ENCODE results near the gene KNDC1. TPM values are rescaled to one million over a fixed set of nuclear protein-coding genes. Genes with fewer than 3 reads are reported as not detected.
A peak's percentile ranks its signal among the peaks of the same experiment; 100 is the strongest.

The KNDC1 gene
- polyA plus RNA-seq, 1 donor from 2014 or later: 0.05 TPM

- Mint-ChIP-seq H3K27me3 (peaks cover 17% of the 10 kb centered on the region), H3K4me3 (peak within 1 kb of the TSS in 3 of 4 donors; percentile 23 to 78 (median 66)), H3K27ac (peak within 1 kb of the TSS in 1 of 3 donors; percentile 84), H3K36me3 (no peaks in the 10 kb centered on the region), H3K4me1 (peaks cover 9 to 21% (median 17%) of the 10 kb centered on the region in 3 donors), H3K9me3 (no peaks in the 10 kb centered on the region)
Observed at GRCh38 chr10:133237588-133238465, 77.8 kb downstream of the KNDC1 start, which contains the start of gene VENTX. Gene VENTX, plus strand, starts transcription at chr10:133237855. Its CDS starts 60 bp downstream, at chr10:133237915.

DNA sequence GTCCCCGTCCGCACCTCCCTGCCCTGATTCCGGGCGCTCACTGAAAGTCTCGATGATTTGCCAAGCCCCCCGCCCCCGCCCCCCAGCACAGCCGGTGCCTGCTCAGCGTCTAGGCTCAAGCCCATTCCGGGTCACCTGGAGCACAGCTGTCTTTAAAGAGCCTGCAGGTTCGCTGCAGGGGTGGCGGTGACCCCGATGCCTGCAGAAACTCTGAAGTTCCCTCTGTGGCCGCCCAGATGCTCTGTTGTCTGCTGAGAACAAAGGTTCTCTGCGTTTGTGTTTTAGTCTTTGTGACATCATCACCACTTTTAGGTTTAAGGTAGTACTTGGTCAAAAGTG, 78.4 kb downstream of the KNDC1 start:
- peaks cover 9 to 23% (median 17%) of the 10 kb centered on the region in 3 donors for H3K4me1 Mint-ChIP-seq
- H3K9me3 Mint-ChIP-seq: no peaks in the 10 kb centered on the region
- H3K27me3 Mint-ChIP-seq: peaks cover 17% of the 10 kb centered on the region
- H3K36me3 Mint-ChIP-seq: no peaks in the 10 kb centered on the region
- H3K4me3 Mint-ChIP-seq: peak overlapping the region in 1 of 4 donors; percentile 66
- peak overlapping the region in 1 of 3 donors; percentile 84 for H3K27ac Mint-ChIP-seq

DNA sequence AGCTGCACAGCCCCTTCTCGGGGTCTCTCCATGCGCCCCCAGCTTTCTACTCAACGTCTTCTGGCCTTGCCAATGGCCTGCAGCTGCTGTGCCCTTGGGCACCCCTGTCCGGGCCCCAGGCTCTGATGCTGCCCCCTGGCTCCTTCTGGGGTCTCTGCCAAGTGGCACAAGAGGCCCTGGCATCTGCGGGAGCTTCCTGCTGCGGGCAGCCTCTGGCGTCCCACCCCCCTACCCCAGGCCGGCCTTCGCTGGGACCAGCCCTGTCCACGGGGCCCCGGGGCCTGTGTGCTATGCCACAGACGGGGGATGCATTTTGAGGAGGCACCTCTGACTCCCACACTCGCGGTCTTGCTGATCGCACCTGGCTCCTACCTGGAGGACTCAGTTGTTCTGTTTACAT, 80.0 kb downstream of the KNDC1 start:
- H3K9me3 Mint-ChIP-seq: no peaks in the 10 kb centered on the region
- peaks cover 14% of the 10 kb centered on the region for H3K27me3 Mint-ChIP-seq
- no peaks in the 10 kb centered on the region for H3K36me3 Mint-ChIP-seq
- H3K4me1 Mint-ChIP-seq: peaks cover 9 to 21% (median 17%) of the 10 kb centered on the region in 3 donors
- H3K27ac Mint-ChIP-seq: no peak overlapping the region
- H3K4me3 Mint-ChIP-seq: peak overlapping the region in 1 of 4 donors; percentile 23

DNA sequence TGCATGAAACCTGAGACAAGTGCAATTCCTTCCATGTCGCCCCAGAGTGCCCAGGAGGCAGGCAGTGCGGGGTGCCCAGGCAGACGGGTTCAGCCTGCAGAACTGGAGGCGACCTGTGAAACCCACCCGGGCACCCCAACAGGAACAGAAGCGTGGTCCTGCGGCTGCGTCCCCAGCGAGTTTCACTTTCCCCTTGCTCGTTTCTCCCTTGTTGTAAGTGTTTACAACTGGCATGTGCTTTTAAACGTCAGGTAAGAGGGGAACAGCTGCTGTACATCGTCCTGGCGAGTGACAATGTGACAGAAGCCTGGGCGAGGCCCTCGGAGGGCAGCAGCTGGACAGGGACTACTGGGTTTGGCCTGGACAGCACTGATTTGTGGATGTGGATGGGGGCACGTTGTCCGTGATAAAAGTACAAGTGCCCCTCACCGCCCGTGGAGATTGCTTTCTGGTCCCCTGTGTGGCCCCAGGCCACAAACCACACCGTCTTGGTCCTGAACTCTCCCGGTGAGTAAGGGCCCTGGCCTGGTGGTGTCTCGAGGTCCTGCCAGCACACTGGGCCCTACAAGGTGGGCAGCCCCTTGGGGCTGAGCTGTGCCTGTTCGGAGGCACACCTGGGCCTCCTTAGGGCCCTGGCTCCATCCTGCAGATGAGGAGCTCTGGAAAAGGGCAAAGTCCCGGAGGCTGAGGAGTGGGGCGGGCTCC, 81.6 kb downstream of the KNDC1 start:
- peaks cover 16% of the 10 kb centered on the region for H3K27me3 Mint-ChIP-seq
- H3K9me3 Mint-ChIP-seq: no peaks in the 10 kb centered on the region
- H3K36me3 Mint-ChIP-seq: no peaks in the 10 kb centered on the region
- H3K4me1 Mint-ChIP-seq: peaks cover 9 to 19% (median 17%) of the 10 kb centered on the region in 3 donors
- peak overlapping the region in 2 of 3 donors; percentile 31 to 72 for H3K27ac Mint-ChIP-seq
- peak overlapping the region; percentile 84 to 93 (median 90) for H3K4me3 Mint-ChIP-seq

- Mint-ChIP-seq H3K4me1 (peaks cover 12 to 19% (median 17%) of the 10 kb centered on the region in 3 donors), H3K36me3 (no peaks in the 10 kb centered on the region), H3K27ac (peak overlapping the region in 2 of 3 donors; percentile 62 to 78), H3K27me3 (peaks cover 16% of the 10 kb centered on the region), H3K4me3 (peak overlapping the region in 3 of 4 donors; percentile 14 to 63 (median 22)), H3K9me3 (no peaks in the 10 kb centered on the region)
Observed at GRCh38 chr10:133242611-133243356, 82.8 kb downstream of the KNDC1 start.

DNA sequence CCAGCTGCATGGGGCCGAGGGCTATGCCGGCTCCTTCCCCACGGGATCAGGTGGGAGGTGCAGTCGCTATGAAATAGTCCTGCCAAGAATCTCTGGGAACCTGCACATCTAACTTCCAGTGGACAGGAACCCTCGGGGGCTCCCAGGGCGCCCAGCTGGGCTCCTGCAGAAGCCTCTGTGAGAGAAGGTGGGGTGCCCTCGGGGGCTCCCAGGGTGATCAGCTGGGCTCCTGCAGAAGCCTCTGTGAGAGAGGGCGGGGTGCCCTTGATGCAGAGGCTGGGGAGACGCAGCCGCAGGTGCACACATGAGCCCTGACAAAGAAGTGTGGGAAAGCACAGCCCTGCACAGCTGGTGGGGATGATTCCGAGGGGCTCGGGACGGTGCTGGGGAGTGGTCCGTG, 83.6 kb downstream of the KNDC1 start:
- peaks cover 12 to 18% (median 15%) of the 10 kb centered on the region in 3 donors for H3K4me1 Mint-ChIP-seq
- H3K27ac Mint-ChIP-seq: no peak overlapping the region
- peaks cover 14% of the 10 kb centered on the region for H3K27me3 Mint-ChIP-seq
- H3K36me3 Mint-ChIP-seq: no peaks in the 10 kb centered on the region
- no peak overlapping the region for H3K4me3 Mint-ChIP-seq
- H3K9me3 Mint-ChIP-seq: no peaks in the 10 kb centered on the region

- no peak overlapping the region for H3K27ac Mint-ChIP-seq
- H3K4me1 Mint-ChIP-seq: peaks cover 10 to 14% (median 12%) of the 10 kb centered on the region in 3 donors
- no peaks in the 10 kb centered on the region for H3K36me3 Mint-ChIP-seq
Observed at GRCh38 chr10:133245439-133246235, 85.6 kb downstream of the KNDC1 start.

GRCh38 chr10:133246236-133246626, 86.2 kb downstream of the KNDC1 start:
- Mint-ChIP-seq H3K4me3 (no peak overlapping the region), H3K27me3 (peaks cover 10% of the 10 kb centered on the region), H3K27ac (no peak overlapping the region), H3K9me3 (no peaks in the 10 kb centered on the region), H3K4me1 (peaks cover 6 to 10% (median 8%) of the 10 kb centered on the region in 3 donors), H3K36me3 (no peaks in the 10 kb centered on the region)

More at GRCh38 chr10:133245439-133246235, 85.6 kb downstream of the KNDC1 start:
- peaks cover 10% of the 10 kb centered on the region for H3K27me3 Mint-ChIP-seq
- no peaks in the 10 kb centered on the region for H3K9me3 Mint-ChIP-seq
- no peak overlapping the region for H3K4me3 Mint-ChIP-seq

- Mint-ChIP-seq H3K4me3 (no peak overlapping the region), H3K4me1 (peaks cover 0 to 3% (median 3%) of the 10 kb centered on the region in 3 donors), H3K27me3 (peaks cover 10% of the 10 kb centered on the region), H3K36me3 (no peaks in the 10 kb centered on the region), H3K9me3 (no peaks in the 10 kb centered on the region), H3K27ac (no peak overlapping the region)
Observed at GRCh38 chr10:133247681-133248333, 87.8 kb downstream of the KNDC1 start.

DNA sequence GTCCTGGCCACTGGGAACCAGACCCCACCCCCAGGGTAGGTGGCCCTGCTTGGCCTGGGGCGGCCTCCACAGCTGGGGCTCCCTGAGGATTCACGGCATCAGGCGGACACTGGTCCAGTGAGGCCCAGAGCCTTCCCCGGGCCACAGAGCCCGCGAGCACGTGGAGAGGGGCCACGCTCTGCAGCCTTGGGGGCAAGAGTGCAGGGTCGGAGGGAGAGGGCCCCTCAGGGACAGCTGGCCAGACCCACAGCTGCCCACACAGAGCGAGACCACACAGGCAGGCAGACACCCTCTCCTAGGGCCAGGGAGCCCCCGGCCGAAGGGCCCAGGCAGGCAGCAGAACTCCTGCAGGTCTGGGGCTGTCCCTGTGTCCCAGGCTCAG, 88.3 kb downstream of the KNDC1 start:
- H3K9me3 Mint-ChIP-seq: no peaks in the 10 kb centered on the region
- no peak overlapping the region for H3K27ac Mint-ChIP-seq
- no peaks in the 10 kb centered on the region for H3K36me3 Mint-ChIP-seq
- H3K4me1 Mint-ChIP-seq: peaks cover 0 to 3% (median 0%) of the 10 kb centered on the region in 3 donors
- no peak overlapping the region for H3K4me3 Mint-ChIP-seq
- peaks cover 10% of the 10 kb centered on the region for H3K27me3 Mint-ChIP-seq

- H3K27me3 Mint-ChIP-seq: peaks cover 10% of the 10 kb centered on the region
- H3K4me3 Mint-ChIP-seq: no peak overlapping the region
- no peak overlapping the region for H3K27ac Mint-ChIP-seq
- no peaks in the 10 kb centered on the region for H3K36me3 Mint-ChIP-seq
- H3K9me3 Mint-ChIP-seq: no peaks in the 10 kb centered on the region
- H3K4me1 Mint-ChIP-seq: peaks cover 0 to 3% (median 0%) of the 10 kb centered on the region in 3 donors
Observed at GRCh38 chr10:133249094-133249780, 89.2 kb downstream of the KNDC1 start.

DNA sequence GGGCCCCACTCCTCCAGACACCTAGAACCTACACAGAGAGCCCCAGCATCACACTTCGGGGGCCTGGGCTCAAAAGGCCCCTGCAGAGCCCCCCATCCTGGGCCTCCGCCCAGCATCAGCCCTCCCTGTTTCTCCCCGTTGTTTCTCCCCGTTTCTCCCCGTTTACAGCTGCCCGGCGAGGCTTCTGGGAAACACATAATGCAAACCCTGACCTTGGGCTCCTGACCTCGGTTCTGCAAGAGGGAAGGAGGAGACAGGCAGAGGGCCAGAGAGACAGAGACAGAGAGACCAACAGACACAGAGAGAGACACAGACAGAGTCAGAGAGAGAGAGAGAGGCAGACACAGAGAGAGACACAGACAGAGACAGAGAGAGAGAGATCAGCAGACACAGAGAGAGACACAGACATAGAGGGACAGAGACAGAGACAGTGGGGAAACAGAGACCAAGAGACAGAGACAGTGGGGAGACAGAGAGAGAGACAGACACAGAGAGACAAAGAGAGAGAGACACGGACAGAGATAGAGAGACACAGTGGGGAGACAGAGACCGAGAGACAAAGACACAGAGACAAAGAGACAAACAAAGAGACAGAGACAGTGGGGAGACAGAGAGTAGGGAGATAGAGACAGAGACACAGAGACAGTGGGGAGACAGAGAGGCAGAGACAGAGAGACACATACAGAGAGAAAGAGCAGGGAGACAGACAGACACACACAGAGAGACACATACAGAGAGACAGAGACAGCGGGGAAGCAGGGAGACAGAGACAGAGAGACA, 90.1 kb downstream of the KNDC1 start:
- H3K4me1 Mint-ChIP-seq: peaks cover 0 to 3% (median 0%) of the 10 kb centered on the region in 3 donors
- H3K4me3 Mint-ChIP-seq: peak overlapping the region in 1 of 4 donors; percentile 77
- no peaks in the 10 kb centered on the region for H3K9me3 Mint-ChIP-seq
- peak overlapping the region in 1 of 3 donors; percentile 21 for H3K27ac Mint-ChIP-seq
- H3K36me3 Mint-ChIP-seq: no peaks in the 10 kb centered on the region
- H3K27me3 Mint-ChIP-seq: peaks cover 9% of the 10 kb centered on the region

All from IgD-negative memory B cell (primary cell).